GM12891 (cell line): ENCODE measurements around the gene ABCG1.
"Not testable (repeated sequence)": the region's sequence is repeated elsewhere in the genome, so short reads cannot be mapped to it uniquely, and the experiment has no call there.

Experiments
- DNase-seq: peaks from one replicate; pipeline ENCODE4 v3.0.0; 2011; ENCODE audit warnings: low spot score; ENCODE audit not compliant: insufficient read length
- FAIRE-seq: peaks from 2 replicates; lab custom pipeline; 2011; peaks lifted over from hg19 to GRCh38; lab: Jason Lieb, UNC
- PAX5 ChIP-seq: IDR thresholded peaks from 2 replicates; pipeline ENCODE4 v1.6.1; 2011; ENCODE audit warnings: low read length, moderate library complexity, mild to moderate bottlenecking; ENCODE audit not compliant: insufficient read depth, severe bottlenecking
- POLR2A ChIP-seq: IDR thresholded peaks from 2 replicates; pipeline ENCODE4 v1.6.1; 2011; ENCODE audit warnings: low read depth, low read length, control low read depth
- POLR2AphosphoS5 ChIP-seq: IDR thresholded peaks from 2 replicates; pipeline ENCODE4 v1.6.1; 2011; ENCODE audit warnings: low read depth, low read length, control low read depth
- POU2F2 ChIP-seq: IDR thresholded peaks from 2 replicates; pipeline ENCODE4 v1.6.1; 2011; ENCODE audit warnings: low read depth, mild to moderate bottlenecking, control low read depth, low read length, moderate library complexity
- SPI1 ChIP-seq: IDR thresholded peaks from 2 replicates; pipeline ENCODE4 v1.6.1; 2011; ENCODE audit warnings: low read depth, low read length, control low read depth
- TAF1 ChIP-seq: IDR thresholded peaks from 2 replicates; pipeline ENCODE4 v1.6.1; 2011; ENCODE audit warnings: low read depth, low read length, control low read depth

ABCG1 gene

DNA sequence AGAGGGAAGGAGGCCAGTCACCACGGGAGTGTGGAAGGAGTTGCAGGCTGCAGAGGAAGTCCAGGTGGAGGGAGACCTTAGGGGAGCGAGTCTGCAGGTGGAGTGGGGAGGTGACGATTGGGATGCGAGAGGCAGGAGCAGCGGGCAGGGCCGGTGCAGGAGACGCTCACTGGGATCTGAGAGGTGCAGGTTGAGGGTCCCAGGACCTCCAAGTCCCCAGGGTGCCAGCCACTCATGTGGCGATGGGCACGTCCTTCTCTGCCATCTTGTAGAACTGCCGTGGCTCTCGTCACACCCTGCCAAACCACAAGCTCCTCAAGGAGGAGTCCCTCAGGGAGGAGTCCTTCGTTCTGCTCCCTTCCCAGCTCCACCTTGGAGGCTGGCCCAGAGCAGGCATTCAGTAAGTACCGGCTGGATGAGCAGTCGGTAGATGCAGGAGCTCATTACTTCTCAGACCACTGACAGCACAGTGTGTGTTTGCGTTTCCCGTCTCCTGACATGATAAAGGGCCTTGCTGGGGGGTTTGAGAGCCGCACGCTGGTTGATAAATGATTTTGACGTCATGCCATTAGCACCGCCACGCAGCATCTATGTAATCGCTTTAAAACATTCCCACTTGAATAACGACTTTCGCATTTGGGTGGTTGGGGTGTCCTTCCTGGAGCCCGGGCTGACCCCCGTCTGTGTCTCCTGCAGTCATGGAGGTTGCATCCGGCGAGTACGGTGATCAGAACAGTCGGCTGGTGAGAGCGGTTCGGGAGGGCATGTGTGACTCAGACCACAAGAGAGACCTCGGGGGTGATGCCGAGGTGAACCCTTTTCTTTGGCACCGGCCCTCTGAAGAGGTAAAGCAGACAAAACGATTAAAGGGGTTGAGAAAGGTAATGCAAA, 68.5 kb downstream of the ABCG1 start:
- no peak for FAIRE-seq
- DNase-seq: no peak

DNA sequence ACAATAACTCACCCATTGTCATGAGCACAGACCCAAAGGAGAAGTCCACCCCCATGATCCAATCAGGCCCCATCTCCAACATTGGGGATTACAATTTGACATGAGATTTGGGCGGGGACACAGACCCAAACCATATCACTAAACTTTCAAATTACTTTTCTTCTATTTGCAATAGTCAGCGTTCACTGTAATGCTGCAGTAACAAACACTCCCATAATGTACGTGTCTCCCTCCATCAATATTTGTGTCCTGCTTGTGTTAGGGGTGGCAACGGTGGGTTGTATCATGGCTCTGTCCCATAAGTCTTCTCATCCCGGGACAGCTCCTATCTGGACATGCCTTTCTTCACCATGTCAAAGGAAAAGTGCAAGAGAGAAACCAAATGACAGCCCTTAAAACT, 70.0 kb downstream of the ABCG1 start:
- DNase-seq: no peak
- no peak for FAIRE-seq
- no peak for TF ChIP-seq POLR2A
- no peak for TF ChIP-seq PAX5
- no peak for TF ChIP-seq POU2F2
- TF ChIP-seq TAF1: no peak
- TF ChIP-seq POLR2AphosphoS5: no peak
- TF ChIP-seq SPI1: no peak

More for the DNA sequence above, 68.5 kb downstream of the ABCG1 start:
- TF ChIP-seq PAX5 (no peak), POLR2A (no peak), POLR2AphosphoS5 (no peak), POU2F2 (no peak), TAF1 (no peak), SPI1 (no peak)

GRCh38 chr21:42289926-42290325, 71.0 kb downstream of the ABCG1 start:
- no peak for FAIRE-seq
- no peak for TF ChIP-seq POU2F2
- no peak for DNase-seq

DNA sequence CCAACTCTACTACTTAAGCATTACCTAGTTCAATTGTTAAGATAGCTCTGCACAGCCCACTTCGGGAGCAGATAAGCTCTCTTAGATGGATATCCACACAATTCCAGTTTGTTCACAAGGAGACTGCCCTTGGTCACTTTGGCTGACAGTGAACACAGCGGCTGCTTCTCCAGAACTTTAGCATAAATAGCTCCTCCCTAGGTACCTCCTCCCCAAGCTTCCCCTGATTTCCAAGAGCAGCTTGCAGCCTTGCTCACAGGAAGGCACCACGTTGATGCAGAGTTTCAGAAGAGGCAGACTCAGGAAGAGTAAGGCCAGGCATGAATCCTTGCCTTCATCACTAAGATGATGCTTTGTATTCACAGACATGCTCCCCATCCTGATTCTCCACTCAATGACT, 71.6 kb downstream of the ABCG1 start:
- TF ChIP-seq POLR2A: no peak
- no peak for TF ChIP-seq SPI1
- TF ChIP-seq TAF1: no peak
- TF ChIP-seq PAX5: no peak
- TF ChIP-seq POU2F2: no peak
- TF ChIP-seq POLR2AphosphoS5: no peak
- FAIRE-seq (no peak), DNase-seq (no peak)

- no peak for TF ChIP-seq POLR2AphosphoS5
- TF ChIP-seq POU2F2: no peak
- TF ChIP-seq TAF1: no peak
- no peak for TF ChIP-seq POLR2A
- TF ChIP-seq SPI1: no peak
- TF ChIP-seq PAX5: no peak
Observed at GRCh38 chr21:42291003-42291750, 72.2 kb downstream of the ABCG1 start.

GRCh38 chr21:42291751-42292562, 73.0 kb downstream of the ABCG1 start:
- DNase-seq: no peak
- FAIRE-seq: no peak
- no peak for TF ChIP-seq TAF1
- no peak for TF ChIP-seq POU2F2
- no peak for TF ChIP-seq POLR2AphosphoS5
- no peak for TF ChIP-seq POLR2A
- no peak for TF ChIP-seq SPI1
- TF ChIP-seq PAX5: no peak

More at GRCh38 chr21:42291003-42291750, 72.2 kb downstream of the ABCG1 start:
- DNase-seq (no peak), FAIRE-seq (no peak)

DNA sequence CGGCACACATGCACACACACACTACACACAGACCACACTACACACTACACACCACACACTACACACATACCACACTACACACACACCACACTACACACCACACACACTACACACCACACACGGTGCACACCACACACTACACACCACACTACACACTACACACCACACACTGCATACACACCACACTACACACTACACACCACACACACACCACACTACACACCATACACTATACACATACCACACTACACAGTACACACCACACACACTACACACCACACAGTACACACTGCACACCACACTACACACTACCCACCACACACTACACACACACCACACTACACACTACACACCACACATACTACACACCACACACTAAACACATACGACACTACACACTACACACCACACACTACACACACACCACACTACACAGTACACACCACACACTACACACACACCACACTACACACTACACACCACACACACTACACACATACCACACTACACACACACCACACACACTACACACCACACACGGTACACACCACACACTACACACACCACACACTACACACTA, 73.7 kb downstream of the ABCG1 start:
- not testable (repeated sequence) for FAIRE-seq, DNase-seq

DNA sequence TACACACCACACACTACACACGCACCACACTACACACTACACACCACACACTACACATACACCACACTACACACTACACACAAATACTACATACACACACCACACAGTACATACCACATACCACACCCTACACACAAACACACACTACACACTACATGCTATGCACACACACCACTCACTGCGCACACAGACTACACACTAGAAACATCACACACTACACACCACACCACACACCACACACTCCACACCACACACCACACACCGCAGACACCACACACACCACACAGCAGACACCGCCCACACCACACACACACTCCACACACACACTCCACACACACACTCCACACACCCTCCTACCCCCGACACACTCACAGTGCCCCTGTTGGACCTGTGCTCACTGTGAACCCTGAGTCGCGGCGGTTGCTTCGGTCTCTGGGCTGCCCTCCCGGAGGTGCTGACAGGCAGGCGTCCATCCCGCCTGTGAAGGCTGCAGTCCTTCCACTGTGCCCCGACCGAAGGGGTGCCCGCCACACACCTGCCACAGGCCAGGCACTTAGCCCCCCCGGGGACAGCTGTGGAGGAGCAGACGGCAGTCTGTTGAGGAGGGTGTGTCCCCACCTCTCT, 74.8 kb downstream of the ABCG1 start:
- no peak for FAIRE-seq
- DNase-seq: no peak
- TF ChIP-seq SPI1 (no peak), POLR2AphosphoS5 (no peak), PAX5 (no peak), TAF1 (no peak), POLR2A (no peak), POU2F2 (no peak)

GRCh38 chr21:42294273-42294880, 75.4 kb downstream of the ABCG1 start:
- DNase-seq (no peak), FAIRE-seq (no peak)
- no peak for TF ChIP-seq SPI1
- no peak for TF ChIP-seq POLR2AphosphoS5
- TF ChIP-seq POU2F2: no peak
